Mucosa of stomach (tissue), 1 donor: Measurements from ENCODE around the gene ALG5.

Experiments
- H3K27me3 ChIP-seq: one replicate; pipeline ENCODE4 v1.7.0; 2013; ENCODE audit warnings: mild to moderate bottlenecking, low read length; ENCODE audit not compliant: control insufficient read depth, insufficient read depth
- H3K36me3 ChIP-seq: one replicate; pipeline ENCODE4 v1.7.0; 2013; ENCODE audit warnings: low read length; ENCODE audit not compliant: control insufficient read depth, insufficient read depth
- H3K4me1 ChIP-seq: one replicate; pipeline ENCODE4 v1.7.0; 2013; ENCODE audit warnings: mild to moderate bottlenecking, low read length; ENCODE audit not compliant: control insufficient read depth, insufficient read depth
- H3K4me3 ChIP-seq: one replicate; pipeline ENCODE4 v1.7.0; 2013; ENCODE audit warnings: low read length
- H3K9ac ChIP-seq: one replicate; pipeline ENCODE4 v1.7.0; 2013; ENCODE audit warnings: mild to moderate bottlenecking, low read length, moderate library complexity
- H3K9me3 ChIP-seq: one replicate; pipeline ENCODE4 v1.7.0; 2013; ENCODE audit warnings: mild to moderate bottlenecking, low read length, moderate library complexity; ENCODE audit not compliant: control insufficient read depth
- donor health status: Pancreatic carcinoma.

The ALG5 gene

DNA sequence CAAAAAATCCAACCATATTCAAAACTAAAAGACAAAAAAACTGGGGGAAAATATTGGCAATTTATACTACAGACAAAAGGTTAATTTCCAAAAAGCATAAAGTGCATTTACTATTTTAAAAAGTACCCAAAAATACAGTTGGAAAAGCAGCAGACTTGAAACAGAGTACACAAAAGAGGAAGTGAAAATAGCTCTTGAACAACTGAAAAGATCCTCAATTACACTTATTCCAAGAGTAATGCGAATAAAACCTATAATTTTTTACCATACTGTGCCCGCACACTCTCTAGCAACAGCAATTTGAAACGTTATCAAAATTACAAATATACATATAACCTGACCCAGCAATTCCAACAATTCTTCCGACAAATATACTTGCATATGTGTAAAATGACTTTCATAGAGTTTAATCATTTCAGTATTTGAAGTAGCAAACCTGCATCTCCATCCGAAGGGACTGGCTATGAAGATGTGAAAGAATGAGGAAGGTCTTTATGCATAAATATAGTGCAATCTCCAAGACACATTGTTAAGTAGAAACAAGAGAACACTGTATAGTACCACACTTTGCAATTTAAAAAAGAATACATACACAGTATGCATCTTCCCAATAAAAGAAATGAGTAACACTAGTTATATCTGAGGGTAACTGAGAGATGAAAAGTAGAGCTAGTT, 25.4 kb downstream of the ALG5 start:
- Histone ChIP-seq H3K36me3 (no peaks in the 10 kb centered on the region), H3K4me3 (no peak overlapping the region), H3K9ac (no peak overlapping the region), H3K27me3 (no peaks in the 10 kb centered on the region), H3K4me1 (no peaks in the 10 kb centered on the region), H3K9me3 (no peaks in the 10 kb centered on the region)

- Histone ChIP-seq H3K36me3 (no peaks in the 10 kb centered on the region), H3K4me3 (no peak overlapping the region), H3K27me3 (no peaks in the 10 kb centered on the region), H3K9me3 (no peaks in the 10 kb centered on the region), H3K9ac (no peak overlapping the region), H3K4me1 (no peaks in the 10 kb centered on the region)
Measured at GRCh38 chr13:36973009-36973408, 26.1 kb downstream of the ALG5 start.

DNA sequence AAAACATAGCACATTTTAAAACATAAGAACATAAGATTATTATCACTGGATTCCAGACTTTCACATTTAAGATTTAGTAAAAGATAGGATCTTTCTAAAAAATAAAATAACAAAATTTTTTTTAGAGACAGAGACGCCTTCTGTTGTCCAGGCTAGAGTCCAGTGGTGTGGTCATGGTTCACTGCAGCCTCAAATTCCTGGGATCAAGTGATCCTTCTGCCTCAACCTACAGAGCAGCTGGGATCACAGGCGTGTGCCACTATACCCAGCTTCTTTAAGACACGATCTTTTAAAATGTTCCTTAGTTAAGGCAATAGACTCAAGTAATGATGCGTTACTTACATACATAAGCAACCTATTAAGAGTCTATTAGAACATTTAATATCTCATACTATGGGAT, 32.7 kb downstream of the ALG5 start:
- Histone ChIP-seq H3K4me3 (no peak overlapping the region), H3K36me3 (peaks cover 11% of the 10 kb centered on the region), H3K9ac (no peak overlapping the region), H3K9me3 (no peaks in the 10 kb centered on the region), H3K27me3 (no peaks in the 10 kb centered on the region), H3K4me1 (no peaks in the 10 kb centered on the region)

DNA sequence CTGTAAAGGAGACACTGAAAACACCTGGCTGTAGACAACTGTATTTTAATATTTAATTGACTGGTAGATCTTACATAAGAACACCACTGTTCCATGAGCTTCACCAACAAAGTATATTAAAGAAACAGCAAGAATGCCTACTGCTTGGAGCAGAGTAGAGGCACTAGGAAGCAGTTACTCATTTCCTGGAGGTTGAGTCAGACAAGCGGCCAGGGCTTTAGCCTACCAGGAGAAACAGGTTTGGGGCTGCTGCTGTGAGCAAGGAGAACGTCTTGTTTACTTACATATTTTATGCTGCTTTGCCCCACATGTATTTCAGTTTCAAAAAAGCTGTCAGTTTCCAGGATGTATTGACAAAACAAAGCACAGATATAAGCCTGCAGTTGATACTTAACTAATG, 33.4 kb downstream of the ALG5 start:
- no peaks in the 10 kb centered on the region for H3K27me3 ChIP-seq
- no peak overlapping the region for H3K9ac ChIP-seq
- H3K9me3 ChIP-seq: no peaks in the 10 kb centered on the region
- H3K4me1 ChIP-seq: no peaks in the 10 kb centered on the region
- H3K36me3 ChIP-seq: peaks cover 11% of the 10 kb centered on the region
- H3K4me3 ChIP-seq: no peak overlapping the region

DNA sequence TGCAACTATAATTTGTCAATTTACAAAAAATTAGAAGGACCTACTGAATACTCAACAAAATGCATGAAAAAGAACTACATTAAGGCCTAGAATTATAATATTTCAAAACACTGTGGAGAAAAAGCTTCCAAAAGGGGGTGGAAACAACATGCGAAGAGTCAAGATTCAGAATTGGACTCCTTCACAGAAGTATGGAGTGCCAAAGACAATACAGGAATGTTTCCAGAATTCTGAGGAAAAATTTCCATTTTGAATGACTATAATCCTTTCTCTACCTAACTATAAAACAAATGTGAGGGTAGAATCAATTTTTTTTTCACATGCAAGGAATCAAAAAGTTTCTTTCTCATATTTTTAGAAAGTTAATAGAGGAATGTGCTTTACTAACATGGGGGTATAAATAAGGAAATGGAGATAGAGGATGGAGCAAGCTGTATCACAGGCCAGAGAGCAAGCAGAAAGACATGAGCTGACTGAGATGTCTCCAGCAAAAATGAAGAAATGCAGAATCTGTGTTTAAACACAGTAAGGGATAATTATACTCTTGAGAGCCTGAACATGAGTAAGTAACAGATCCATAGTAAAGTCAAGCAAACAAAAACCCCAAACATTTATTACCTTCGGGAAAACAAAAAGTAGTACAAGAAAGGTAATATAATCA, 39.6 kb downstream of the ALG5 start:
- H3K36me3 ChIP-seq: peaks cover 7% of the 10 kb centered on the region
- no peaks in the 10 kb centered on the region for H3K9me3 ChIP-seq
- peaks cover 7% of the 10 kb centered on the region for H3K4me1 ChIP-seq
- no peak overlapping the region for H3K4me3 ChIP-seq
- H3K27me3 ChIP-seq: no peaks in the 10 kb centered on the region
- H3K9ac ChIP-seq: no peak overlapping the region

DNA sequence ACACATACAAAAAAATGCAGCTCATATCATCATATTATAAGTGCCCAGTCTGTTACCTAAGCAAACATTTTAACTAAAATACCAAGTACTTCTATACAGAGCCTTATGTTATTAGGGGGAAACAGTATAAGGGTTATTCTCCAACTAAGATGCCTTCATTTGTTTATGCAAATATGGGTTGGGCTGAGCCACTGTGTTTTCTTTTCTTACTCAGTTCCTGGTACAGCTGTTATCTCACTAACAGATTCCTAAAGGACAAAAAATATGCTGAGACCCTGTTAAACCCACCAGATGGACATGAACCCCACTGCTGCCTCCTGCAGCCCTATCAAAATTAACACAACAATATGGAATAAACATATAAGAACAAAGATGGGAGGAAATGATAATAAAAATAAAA, 44.6 kb downstream of the ALG5 start:
- no peaks in the 10 kb centered on the region for H3K36me3 ChIP-seq
- H3K9me3 ChIP-seq: no peaks in the 10 kb centered on the region
- H3K4me3 ChIP-seq: no peak overlapping the region
- H3K4me1 ChIP-seq: peaks cover 11% of the 10 kb centered on the region
- H3K9ac ChIP-seq: no peak overlapping the region
- H3K27me3 ChIP-seq: no peaks in the 10 kb centered on the region

DNA sequence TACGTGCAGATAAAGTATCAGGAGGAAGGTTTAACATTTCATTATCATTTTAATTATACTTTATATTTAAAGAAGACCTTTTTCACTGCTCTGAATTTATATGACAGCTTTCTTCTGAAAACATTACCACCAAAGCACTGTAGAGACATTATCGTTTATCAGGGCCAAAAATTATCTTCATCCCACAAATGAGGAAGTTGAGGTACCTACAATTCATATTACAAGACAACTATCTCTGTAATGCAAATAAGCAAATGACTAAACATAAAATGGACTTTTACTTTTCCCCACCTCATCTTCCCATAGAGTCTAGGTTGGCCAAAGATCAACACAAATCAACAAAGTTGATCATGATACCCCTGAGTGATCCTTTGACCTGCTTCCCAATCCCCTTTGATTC, 48.2 kb downstream of the ALG5 start:
- H3K4me1 ChIP-seq: peaks cover 11% of the 10 kb centered on the region

DNA sequence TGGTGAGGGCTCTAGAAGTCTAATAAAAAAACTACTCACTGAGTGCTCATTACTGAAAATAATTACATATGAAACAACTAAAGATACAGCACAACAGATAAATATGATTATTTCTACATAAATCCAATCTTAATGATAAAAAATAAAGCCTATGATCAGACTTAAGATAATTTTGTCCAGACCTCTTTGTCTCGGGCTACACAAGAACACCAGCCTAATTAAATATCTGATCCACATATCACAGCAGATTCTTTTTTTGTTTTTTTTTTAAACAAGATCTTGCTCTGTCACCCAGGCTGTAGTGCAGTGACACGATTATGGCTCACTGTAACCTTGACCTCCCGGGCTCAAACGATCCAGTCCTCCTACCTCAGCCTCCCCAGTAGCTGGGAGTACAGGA, 48.8 kb downstream of the ALG5 start:
- Histone ChIP-seq H3K9ac (no peak overlapping the region), H3K36me3 (no peaks in the 10 kb centered on the region), H3K4me3 (no peak overlapping the region), H3K9me3 (no peaks in the 10 kb centered on the region), H3K4me1 (peaks cover 11% of the 10 kb centered on the region), H3K27me3 (no peaks in the 10 kb centered on the region)

More for the DNA sequence above, 48.2 kb downstream of the ALG5 start:
- Histone ChIP-seq H3K9me3 (no peaks in the 10 kb centered on the region), H3K27me3 (no peaks in the 10 kb centered on the region), H3K36me3 (no peaks in the 10 kb centered on the region), H3K4me3 (no peak overlapping the region), H3K9ac (no peak overlapping the region)

DNA sequence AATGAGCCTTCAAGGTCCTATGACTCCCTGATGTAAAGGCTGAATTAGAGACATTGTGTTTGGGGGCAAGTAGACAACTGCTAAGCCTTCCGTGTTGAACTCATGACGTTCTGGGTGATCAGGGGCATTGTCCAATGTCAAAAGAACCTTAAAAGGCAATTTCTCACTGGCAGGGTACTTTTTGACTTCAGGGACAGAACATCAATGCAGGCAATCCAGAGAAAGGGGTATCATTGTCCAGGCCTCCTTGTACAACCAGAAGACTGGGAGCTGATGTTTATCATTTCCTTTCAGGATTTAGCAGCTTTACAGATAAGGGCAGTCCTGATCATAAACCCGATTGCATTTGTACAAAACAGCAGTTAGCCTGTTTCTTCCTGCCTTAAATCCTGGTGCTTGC, 54.1 kb downstream of the ALG5 start:
- Histone ChIP-seq H3K4me3 (no peak overlapping the region), H3K9ac (no peak overlapping the region), H3K9me3 (no peaks in the 10 kb centered on the region), H3K36me3 (no peaks in the 10 kb centered on the region), H3K27me3 (no peaks in the 10 kb centered on the region), H3K4me1 (no peaks in the 10 kb centered on the region)

DNA sequence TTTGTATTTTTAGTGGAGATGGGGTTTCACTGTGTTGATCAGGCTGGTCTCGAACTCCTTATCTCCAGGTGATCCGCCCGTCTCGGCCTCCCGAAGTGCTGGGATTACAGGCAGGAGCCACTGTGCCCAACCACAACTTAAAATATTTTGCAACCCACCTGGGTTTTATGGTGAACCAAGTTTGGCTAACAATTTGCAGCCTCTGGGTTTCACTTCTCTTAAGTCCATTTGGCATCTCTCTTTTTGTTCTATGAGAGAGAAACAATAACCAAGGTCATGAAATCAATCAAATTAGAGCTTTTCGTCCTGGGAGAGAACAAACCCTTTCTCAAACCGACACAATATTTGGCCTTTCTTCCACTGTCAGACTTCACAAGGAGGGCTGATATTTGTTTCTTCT, 73.5 kb downstream of the ALG5 start:
- Histone ChIP-seq H3K9me3 (no peaks in the 10 kb centered on the region), H3K36me3 (no peaks in the 10 kb centered on the region), H3K27me3 (peaks cover 3% of the 10 kb centered on the region), H3K4me3 (no peak overlapping the region), H3K4me1 (peaks cover 1% of the 10 kb centered on the region), H3K9ac (no peak overlapping the region)

GRCh38 chr13:36924001-36924400, 75.1 kb downstream of the ALG5 start:
- H3K4me3 ChIP-seq: no peak overlapping the region
- no peaks in the 10 kb centered on the region for H3K9me3 ChIP-seq
- no peaks in the 10 kb centered on the region for H3K36me3 ChIP-seq
- H3K27me3 ChIP-seq: peaks cover 11% of the 10 kb centered on the region
- peaks cover 4% of the 10 kb centered on the region for H3K4me1 ChIP-seq
- no peak overlapping the region for H3K9ac ChIP-seq

- H3K36me3 ChIP-seq: no peaks in the 10 kb centered on the region
- H3K27me3 ChIP-seq: peaks cover 21% of the 10 kb centered on the region
- no peak overlapping the region for H3K4me3 ChIP-seq
- no peak overlapping the region for H3K9ac ChIP-seq
- H3K9me3 ChIP-seq: no peaks in the 10 kb centered on the region
- H3K4me1 ChIP-seq: peaks cover 4% of the 10 kb centered on the region
Measured at GRCh38 chr13:36921631-36922301, 77.4 kb downstream of the ALG5 start.
